GM19468 (cell line): Measurements from ENCODE around the gene XRN1.
"Not testable (repeated sequence)": the region's sequence is repeated elsewhere in the genome, so short reads cannot be mapped to it uniquely, and the experiment has no call there.

Source experiments
- ATAC-seq: cut with Tn5 transposase; IDR thresholded peaks from one replicate; pipeline ENCODE4 v1.9.1; 2021; ENCODE audit warnings: mild to moderate bottlenecking, moderate library complexity, moderate number of reproducible peaks; ENCODE audit not compliant: unreplicated experiment; ENCODE audit errors: extremely low read depth

The XRN1 gene

DNA sequence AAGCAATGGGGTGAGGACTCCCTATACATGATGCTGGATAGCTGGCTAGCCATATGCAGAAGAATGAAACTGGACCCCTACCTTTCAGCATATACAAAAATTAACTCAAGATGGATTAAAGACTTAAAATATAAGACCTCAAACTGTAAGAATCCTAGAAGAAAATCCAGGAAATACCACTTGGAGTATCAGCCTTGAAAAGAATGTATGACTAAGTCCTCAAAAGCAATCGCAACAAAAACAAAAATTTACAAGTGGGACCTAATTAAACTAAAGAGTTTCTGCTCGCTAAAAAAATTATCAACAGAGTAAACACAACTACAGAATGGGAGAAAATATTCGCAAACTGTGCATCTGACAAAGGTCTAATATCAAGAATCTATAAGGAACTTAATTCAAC, 94.3 kb downstream of the XRN1 start:
- no peak for ATAC-seq

GRCh38 chr3:142352698-142353097, 95.1 kb downstream of the XRN1 start:
- not testable (repeated sequence) for ATAC-seq

DNA sequence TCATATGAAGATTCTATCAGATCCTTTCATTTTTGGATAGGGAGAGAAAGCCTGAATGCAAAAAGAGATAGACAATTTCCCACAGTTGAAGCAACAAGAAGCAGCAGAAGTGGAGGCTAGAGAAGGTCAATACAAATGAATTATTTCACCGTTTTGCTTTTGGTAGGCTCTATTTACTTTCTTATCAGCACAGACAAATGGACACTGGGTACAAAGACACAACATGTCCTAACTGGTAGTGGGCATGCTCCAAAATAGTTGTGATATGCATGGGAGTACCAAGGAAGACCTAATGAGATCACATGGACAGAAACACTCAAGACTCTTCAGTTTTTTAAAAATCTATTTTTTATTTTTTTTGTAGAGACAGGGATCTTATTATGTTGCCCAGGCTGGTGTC, 99.4 kb downstream of the XRN1 start:
- no peak for ATAC-seq

DNA sequence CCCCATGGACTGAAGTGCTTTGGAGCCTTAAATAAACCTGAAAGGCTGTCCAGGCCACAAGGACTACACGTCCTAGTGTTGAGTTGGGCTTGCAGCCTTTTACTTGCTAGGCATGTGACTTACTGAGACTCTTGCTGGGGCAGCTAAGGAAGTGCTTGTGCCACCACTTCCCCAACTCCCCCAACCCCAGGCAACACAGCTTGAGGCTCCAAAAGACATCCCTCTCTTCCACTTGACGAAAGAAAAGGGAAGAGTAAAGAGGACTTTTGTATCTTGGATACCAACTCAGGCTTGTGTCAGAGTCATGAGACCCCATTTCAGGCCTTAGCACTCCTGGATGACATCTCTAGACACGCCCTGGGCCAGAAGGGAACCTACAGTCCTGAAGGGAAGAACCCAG, 109.8 kb downstream of the XRN1 start:
- ATAC-seq = no peak

DNA sequence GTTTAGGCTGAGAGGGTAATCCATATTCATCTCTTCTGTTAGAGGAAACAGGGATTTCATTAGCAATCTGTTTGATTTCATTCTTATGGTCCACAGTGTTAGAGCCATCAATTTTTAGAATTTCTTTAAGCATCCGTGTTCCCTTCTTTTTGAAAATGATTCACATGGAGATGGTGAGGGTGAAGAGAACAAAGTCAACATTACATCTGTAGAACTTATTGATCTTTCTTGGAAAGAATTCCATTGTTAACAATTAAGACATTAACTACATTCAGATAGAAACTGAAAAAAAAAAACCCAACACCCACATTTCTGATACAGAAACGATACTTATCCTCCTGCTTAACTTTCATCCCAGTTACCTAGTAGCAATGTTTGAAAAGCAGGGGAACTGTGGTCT, 115.4 kb downstream of the XRN1 start:
- ATAC-seq = no peak

- ATAC-seq = not testable (repeated sequence)
Observed at GRCh38 chr3:142324275-142324953, 123.4 kb downstream of the XRN1 start.

- ATAC-seq = no peak
Observed at GRCh38 chr3:142319912-142320311, 127.9 kb downstream of the XRN1 start.

- ATAC-seq = no peak
Observed at GRCh38 chr3:142319094-142319493, 128.7 kb downstream of the XRN1 start.

GRCh38 chr3:142318331-142318730, 129.5 kb downstream of the XRN1 start:
- no peak for ATAC-seq

- ATAC-seq = not testable (repeated sequence)
Observed at GRCh38 chr3:142315978-142316388, 131.9 kb downstream of the XRN1 start.

GRCh38 chr3:142315083-142315482, 132.8 kb downstream of the XRN1 start:
- no peak for ATAC-seq

DNA sequence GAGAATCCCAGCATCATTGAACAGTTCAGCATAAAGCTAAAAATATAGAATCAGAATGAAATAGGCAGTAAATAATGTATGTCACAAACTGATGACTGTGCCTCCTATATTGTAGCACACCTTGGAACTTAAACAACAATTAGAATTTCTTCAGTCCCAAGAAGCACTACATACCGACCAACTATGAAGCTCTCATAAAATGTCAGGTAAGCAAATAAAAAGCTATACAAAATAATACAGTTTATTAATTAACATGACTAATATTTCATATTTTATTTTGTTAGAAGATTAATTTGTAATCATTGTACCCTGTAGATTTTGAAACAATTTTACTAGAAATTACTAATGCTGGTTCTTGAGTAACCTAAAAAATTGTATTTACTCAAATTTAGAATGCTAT, 137.4 kb downstream of the XRN1 start:
- ATAC-seq = no peak

- ATAC-seq = not testable (repeated sequence)
Observed at GRCh38 chr3:142302847-142303246, 145.0 kb downstream of the XRN1 start.

DNA sequence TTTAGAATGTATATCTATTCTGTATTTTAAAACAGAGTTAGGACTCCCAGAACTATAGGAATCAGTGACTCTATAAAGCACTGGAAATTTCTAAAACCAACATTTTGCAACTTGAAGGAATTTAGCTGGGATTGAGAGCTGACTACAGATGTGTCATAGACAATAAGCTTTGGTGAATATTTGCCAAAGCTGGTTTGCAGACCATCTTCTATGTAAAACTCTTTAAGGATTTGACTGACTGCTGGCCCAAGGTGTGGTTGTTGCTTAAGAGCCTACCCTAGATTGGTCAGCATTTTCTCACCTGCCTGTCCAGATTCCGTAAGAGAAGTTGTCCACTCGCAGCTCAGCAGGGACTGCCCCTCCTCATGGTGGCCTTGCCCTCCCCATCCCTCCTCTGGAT, 149.2 kb downstream of the XRN1 start:
- ATAC-seq = no peak

GRCh38 chr3:142296507-142296906, 151.3 kb downstream of the XRN1 start:
- no peak for ATAC-seq

DNA sequence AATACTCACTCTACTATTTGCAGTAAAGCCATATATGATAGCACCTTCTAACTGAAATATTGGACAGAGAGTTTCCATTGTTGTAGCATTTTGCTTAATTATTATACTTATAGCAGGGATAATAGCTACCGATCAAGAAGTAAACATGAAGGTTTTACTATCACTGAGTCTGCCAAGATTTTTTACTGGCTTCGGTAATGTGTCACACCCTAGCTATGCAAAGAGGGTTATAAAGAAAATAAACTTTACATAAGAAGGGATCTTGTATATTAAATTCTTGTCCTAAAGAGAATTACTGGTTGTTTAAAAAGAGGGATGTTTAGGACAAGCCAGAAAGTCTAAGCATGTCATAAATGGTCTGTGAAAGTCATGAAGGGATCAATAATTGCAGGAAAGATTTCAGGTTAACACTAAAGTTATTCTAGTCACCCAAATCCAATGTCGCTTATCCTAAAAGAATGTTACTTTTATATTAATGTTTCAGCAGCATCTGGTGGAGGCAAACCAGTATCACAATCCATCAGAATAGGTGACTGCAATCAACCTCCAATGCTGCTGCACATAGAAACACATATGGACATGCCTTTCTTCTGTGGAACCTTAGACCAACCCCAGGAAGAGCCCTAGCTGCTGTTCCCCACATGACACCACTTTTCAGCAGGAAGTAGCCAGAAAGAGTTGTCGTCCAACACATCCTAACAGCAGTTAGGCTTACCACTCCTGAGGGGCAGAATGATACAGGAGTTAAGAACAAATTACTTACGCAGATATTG, 159.8 kb downstream of the XRN1 start:
- no peak for ATAC-seq

GRCh38 chr3:142285083-142285517, 162.7 kb downstream of the XRN1 start:
- ATAC-seq = no peak

DNA sequence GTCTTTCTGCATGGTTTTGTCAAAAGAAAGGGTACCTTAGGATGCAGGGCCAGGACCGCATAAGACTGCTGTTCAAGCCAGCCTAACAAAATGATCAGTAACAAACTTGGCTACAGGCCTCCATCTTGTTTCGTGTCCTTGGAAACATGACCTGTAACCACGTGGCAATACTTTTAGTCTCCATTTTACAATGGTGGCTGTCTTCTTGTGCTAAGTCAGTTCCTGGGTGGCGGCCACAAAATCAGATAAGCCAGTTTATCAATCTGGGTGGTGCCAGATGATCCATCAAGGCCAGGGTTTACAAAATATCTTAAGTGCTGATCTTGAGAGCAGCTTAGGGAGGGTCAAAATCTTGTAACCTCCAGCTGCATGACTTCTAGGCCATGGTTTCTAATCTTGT, 165.3 kb downstream of the XRN1 start:
- no peak for ATAC-seq

GRCh38 chr3:142281474-142281873, 166.4 kb downstream of the XRN1 start:
- no peak for ATAC-seq

GRCh38 chr3:142279965-142280590, 167.8 kb downstream of the XRN1 start:
- no peak for ATAC-seq

DNA sequence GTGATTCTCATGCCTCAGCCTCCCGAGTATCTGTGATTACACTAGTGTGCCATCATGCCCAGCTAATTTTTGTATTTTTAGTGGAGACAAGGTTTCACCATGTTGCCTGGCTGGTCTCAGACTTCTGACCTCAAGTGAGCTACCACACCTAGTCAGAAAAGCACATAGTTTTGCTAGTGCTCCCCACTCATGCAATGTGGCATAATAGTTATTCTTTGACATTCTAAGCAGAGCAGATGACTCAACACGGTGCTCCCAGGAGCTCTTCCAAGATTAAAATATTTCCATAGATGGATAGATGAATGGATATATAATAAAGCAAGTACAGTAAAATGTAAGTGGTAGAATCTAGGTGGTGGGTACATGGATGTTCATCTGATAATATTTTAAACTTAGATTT, 169.4 kb downstream of the XRN1 start:
- ATAC-seq = no peak
